GM21528 (cell line): ENCODE results near the gene SLC5A2.
A peak's percentile ranks its signal among the peaks of the same experiment; 100 is the strongest.

Experiments
- ATAC-seq: cut with Tn5 transposase; IDR thresholded peaks from one replicate; pipeline ENCODE4 v1.9.1; 2021; ENCODE audit warnings: mild to moderate bottlenecking, moderate library complexity; ENCODE audit not compliant: unreplicated experiment, low FRiP score

SLC5A2 gene

GRCh38 chr16:31459687-31460581, 23.0 kb upstream of the SLC5A2 start:
- ATAC-seq: peak; percentile 71

- ATAC-seq: no peak
These were observed 22.3 kb upstream of the SLC5A2 start for GRCh38 chr16:31460582-31461002.

GRCh38 chr16:31461201-31461920, 21.6 kb upstream of the SLC5A2 start:
- no peak for ATAC-seq

GRCh38 chr16:31461921-31462804, 20.8 kb upstream of the SLC5A2 start:
- ATAC-seq: no peak

GRCh38 chr16:31464348-31464769, 18.6 kb upstream of the SLC5A2 start:
- no peak for ATAC-seq

GRCh38 chr16:31464781-31465260, 18.1 kb upstream of the SLC5A2 start:
- no peak for ATAC-seq

GRCh38 chr16:31465788-31466370, 17.0 kb upstream of the SLC5A2 start:
- ATAC-seq: no peak

GRCh38 chr16:31466381-31466841, 16.5 kb upstream of the SLC5A2 start:
- ATAC-seq: no peak

GRCh38 chr16:31467151-31467773, 15.7 kb upstream of the SLC5A2 start:
- ATAC-seq: no peak

- ATAC-seq: no peak
These were observed 15.1 kb upstream of the SLC5A2 start for GRCh38 chr16:31467858-31468257.

GRCh38 chr16:31470615-31471014, 12.3 kb upstream of the SLC5A2 start:
- ATAC-seq: no peak

- no peak for ATAC-seq
These were observed 11.6 kb upstream of the SLC5A2 start for GRCh38 chr16:31471241-31471874.

- no peak for ATAC-seq
These were observed 10.8 kb upstream of the SLC5A2 start, which contains the start of gene TGFB1I1 for GRCh38 chr16:31471875-31472708. TGFB1I1 (plus strand) TSS chr16:31472152; CDS start chr16:31472189, 37 bp downstream.

GRCh38 chr16:31472709-31473203, 10.2 kb upstream of the SLC5A2 start:
- ATAC-seq: no peak

GRCh38 chr16:31473264-31473984, 9.5 kb upstream of the SLC5A2 start:
- no peak for ATAC-seq

- ATAC-seq: no peak
These were observed 8.7 kb upstream of the SLC5A2 start for GRCh38 chr16:31474173-31474714.
